Measurements from ENCODE around the gene SMIM44. TPM values are rescaled to one million over a fixed set of nuclear protein-coding genes. Genes with fewer than 3 reads are reported as not detected.

SMIM44 gene
- polyA plus RNA-seq, 1 experiment: not detected

DNA sequence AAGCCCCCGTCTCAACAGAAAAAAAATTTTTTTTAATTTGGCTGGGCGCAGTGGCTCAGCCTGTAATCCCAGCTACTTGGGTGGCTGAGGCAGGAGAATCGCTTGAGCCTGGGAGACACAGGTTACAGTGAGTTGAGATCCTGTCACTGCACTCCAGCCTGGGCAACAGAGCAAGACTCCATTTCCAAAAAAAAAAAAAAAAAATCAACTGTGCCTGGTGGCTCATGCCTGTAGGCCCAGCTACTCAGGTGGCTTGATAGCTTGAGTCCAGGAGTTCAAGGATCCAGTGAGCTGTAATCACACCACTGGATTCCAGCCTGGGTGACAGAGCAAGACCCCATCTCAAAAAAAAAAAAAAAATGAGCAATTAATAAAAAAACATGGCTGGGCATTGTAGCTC, 18.5 kb upstream of the SMIM44 start:
- CTCF ChIA-PET: interaction anchor here (0.7 to 1.0 kb wide), 2 partner anchors 17 to 56 kb away, joined by 3 to 5 read pairs; partner anchors contain the start of gene MFSD12
- POLR2A ChIA-PET: no interaction called here

DNA sequence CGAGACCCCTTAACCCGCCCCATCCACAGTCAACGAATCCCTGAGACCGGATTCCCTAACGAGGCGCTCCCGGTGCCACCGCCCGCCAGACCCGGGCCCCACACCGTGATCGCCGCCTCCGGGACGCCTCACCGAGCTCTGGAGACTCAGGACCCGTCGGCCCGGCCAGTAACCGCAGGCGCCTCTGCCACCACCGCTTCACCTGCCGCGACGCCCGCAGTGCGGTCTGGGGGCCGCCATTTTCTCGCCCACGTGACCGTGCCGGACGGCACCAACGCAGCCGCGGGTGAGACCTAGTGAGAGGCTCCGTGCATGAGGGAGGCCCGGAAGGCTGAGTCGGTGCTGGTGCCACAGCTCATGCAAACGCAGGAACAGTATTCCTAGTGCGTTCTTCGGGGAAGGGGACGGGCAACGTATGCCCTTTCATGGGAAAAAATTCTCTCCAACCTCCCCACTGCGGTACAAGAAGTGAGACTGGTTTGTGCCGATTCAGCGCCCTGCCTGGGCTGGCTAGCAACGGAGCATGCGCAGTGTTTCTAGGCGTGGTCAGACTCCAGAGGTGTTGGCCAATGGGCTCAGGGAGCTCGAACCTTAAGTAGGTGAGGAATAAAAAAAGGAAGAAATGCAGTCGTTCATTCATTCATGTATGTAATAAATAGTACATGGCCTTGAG, 17.3 kb upstream of the SMIM44 start, which contains the start of gene DOHH:
Gene DOHH, minus strand, starts transcription at position 246 of the 673 bp plus-strand sequence. CDS start 3,860 bp downstream, outside the sequence.
- Histone ChIP-seq H3K4me3 (ENCODE audit: low read depth, low read length) (peak within 1 kb of the TSS; percentile 95), H3K9me3 (ENCODE audit: control insufficient read depth, insufficient read depth, low read length) (no peaks in the 10 kb centered on the region; the same call in 1 of the 2 replicates), H3K27ac (ENCODE audit: low read depth, low read length) (peak within 1 kb of the TSS; percentile 97), H3K27me3 (ENCODE audit: control insufficient read depth, insufficient read depth, low read length) (no peaks in the 10 kb centered on the region)
- DNase-seq (ENCODE audit: low read depth, low spot score): peak; percentile 95
- CTCF ChIA-PET: interaction anchor here (0.6 to 1.2 kb wide), 5 partner anchors 15 to 373 kb away, joined by 3 to 6 read pairs (median 4); no protein-coding TSS in a partner anchor
- TF ChIP-seq, protein P1, sequence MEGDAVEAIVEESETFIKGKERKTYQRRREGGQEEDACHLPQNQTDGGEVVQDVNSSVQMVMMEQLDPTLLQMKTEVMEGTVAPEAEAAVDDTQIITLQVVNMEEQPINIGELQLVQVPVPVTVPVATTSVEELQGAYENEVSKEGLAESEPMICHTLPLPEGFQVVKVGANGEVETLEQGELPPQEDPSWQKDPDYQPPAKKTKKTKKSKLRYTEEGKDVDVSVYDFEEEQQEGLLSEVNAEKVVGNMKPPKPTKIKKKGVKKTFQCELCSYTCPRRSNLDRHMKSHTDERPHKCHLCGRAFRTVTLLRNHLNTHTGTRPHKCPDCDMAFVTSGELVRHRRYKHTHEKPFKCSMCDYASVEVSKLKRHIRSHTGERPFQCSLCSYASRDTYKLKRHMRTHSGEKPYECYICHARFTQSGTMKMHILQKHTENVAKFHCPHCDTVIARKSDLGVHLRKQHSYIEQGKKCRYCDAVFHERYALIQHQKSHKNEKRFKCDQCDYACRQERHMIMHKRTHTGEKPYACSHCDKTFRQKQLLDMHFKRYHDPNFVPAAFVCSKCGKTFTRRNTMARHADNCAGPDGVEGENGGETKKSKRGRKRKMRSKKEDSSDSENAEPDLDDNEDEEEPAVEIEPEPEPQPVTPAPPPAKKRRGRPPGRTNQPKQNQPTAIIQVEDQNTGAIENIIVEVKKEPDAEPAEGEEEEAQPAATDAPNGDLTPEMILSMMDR (IDR thresholded peaks at IDR 0.05; ENCODE audit: low read depth, low read length): no peak
- POLR2A ChIA-PET: interaction anchor here (0.6 to 1.3 kb wide), 4 partner anchors 13 to 205 kb away, joined by 3 to 11 read pairs (median 4); no protein-coding TSS in a partner anchor

More for the DNA sequence above, 18.5 kb upstream of the SMIM44 start:
- Histone ChIP-seq H3K27ac (ENCODE audit: low read depth, low read length) (no peak overlapping the region), H3K9me3 (ENCODE audit: control insufficient read depth, insufficient read depth, low read length) (no peaks in the 10 kb centered on the region; the same call in 1 of the 2 replicates), H3K27me3 (ENCODE audit: control insufficient read depth, insufficient read depth, low read length) (no peaks in the 10 kb centered on the region), H3K4me3 (ENCODE audit: low read depth, low read length) (no peak overlapping the region)
- DNase-seq (ENCODE audit: low read depth, low spot score): no peak
- TF ChIP-seq, protein P1 (IDR thresholded peaks at IDR 0.05; ENCODE audit: low read depth, low read length): no peak

- Histone ChIP-seq H3K27ac (ENCODE audit: low read depth, low read length) (peak overlapping the region; percentile 97), H3K27me3 (ENCODE audit: control insufficient read depth, insufficient read depth, low read length) (no peaks in the 10 kb centered on the region), H3K4me3 (ENCODE audit: low read depth, low read length) (peak overlapping the region; percentile 95), H3K9me3 (ENCODE audit: control insufficient read depth, insufficient read depth, low read length) (no peaks in the 10 kb centered on the region; the same call in 1 of the 2 replicates)
- ChIA-PET CTCF (interaction anchor here (0.6 to 1.8 kb wide), 5 partner anchors 15 to 372 kb away, joined by 3 to 6 read pairs (median 5); no protein-coding TSS in a partner anchor), POLR2A (no interaction called here)
- DNase-seq (ENCODE audit: low read depth, low spot score): no peak
- TF ChIP-seq, protein P1 (IDR thresholded peaks at IDR 0.05; ENCODE audit: low read depth, low read length): no peak
These were observed 16.6 kb upstream of the SMIM44 start for GRCh38 chr19:3499738-3500428.

- Histone ChIP-seq H3K27me3 (ENCODE audit: control insufficient read depth, insufficient read depth, low read length) (no peaks in the 10 kb centered on the region), H3K27ac (ENCODE audit: low read depth, low read length) (no peak overlapping the region), H3K9me3 (ENCODE audit: control insufficient read depth, insufficient read depth, low read length) (no peaks in the 10 kb centered on the region; the same call in 1 of the 2 replicates), H3K4me3 (ENCODE audit: low read depth, low read length) (no peak overlapping the region)
- CTCF ChIA-PET: interaction anchor here (0.5 to 1.8 kb wide), 2 partner anchors 56 to 193 kb away, joined by 3 to 6 read pairs; no protein-coding TSS in a partner anchor
- no peak for DNase-seq (ENCODE audit: low read depth, low spot score)
- TF ChIP-seq, protein P1 (IDR thresholded peaks at IDR 0.05; ENCODE audit: low read depth, low read length): no peak
- POLR2A ChIA-PET: no interaction called here
These were observed 14.7 kb upstream of the SMIM44 start for GRCh38 chr19:3497757-3498520.
